ENCODE results near the gene ZNF451. TPM values are rescaled to one million over a fixed set of nuclear protein-coding genes. Genes with fewer than 3 reads are reported as not detected.

ZNF451 gene
- total and polyA plus RNA-seq, 2 donors (not counting 1 experiment from before 2014, with no cell fraction given) = 25.9 to 86.3 TPM

- Histone ChIP-seq H2AFZ (ENCODE audit: insufficient read depth, low read depth, low read length, poor library complexity, severe bottlenecking) (no peak overlapping the region), H3K79me2 (ENCODE audit: control insufficient read depth, insufficient read depth, low read length) (no peaks in the 10 kb centered on the region), H4K20me1 (ENCODE audit: control insufficient read depth, insufficient read depth, low read length, poor library complexity, severe bottlenecking) (no peaks in the 10 kb centered on the region), H3K9ac (ENCODE audit: low read length) (no peak overlapping the region), H3K27me3 (replicated peaks in 1 of 4; ENCODE audit: control extremely low read depth in 1 of 4, control insufficient read depth in 3 of 4, insufficient read depth in 4 of 4, low read length in 3 of 4) (no peaks in the 10 kb centered on the region), H3K36me3 (replicated peaks in 1 of 2; ENCODE audit: control extremely low read depth in 1 of 2, control insufficient read depth in 1 of 2, extremely low read depth in 1 of 2, insufficient read depth in 2 of 2, low read length in 1 of 2) (no peaks in the 10 kb centered on the region), H3K9me3 (ENCODE audit: control extremely low read depth in 1 of 3, control insufficient read depth in 2 of 3, insufficient read depth in 1 of 3, low read length in 2 of 3) (no peaks in the 10 kb centered on the region), H3K27ac (ENCODE audit: low read length in 2 of 2) (no peak overlapping the region), H3K4me2 (replicated peaks; ENCODE audit: low read depth, low read length, poor library complexity, severe bottlenecking) (no peak overlapping the region), H3K4me3 (ENCODE audit: control extremely low read depth in 1 of 5, extremely low read depth in 1 of 5, insufficient read depth in 1 of 5, low read depth in 2 of 5, low read length in 4 of 5) (no peak overlapping the region), H3K4me1 (ENCODE audit: control insufficient read depth in 2 of 2, insufficient read depth in 2 of 2, low read length in 2 of 2) (no peaks in the 10 kb centered on the region)
- TF ChIP-seq CTCF (IDR thresholded peaks at IDR 0.05) (no peak), EZH2 (IDR thresholded peaks at IDR 0.05; ENCODE audit: borderline replicate concordance, insufficient read depth, low read depth, low read length, poor library complexity, severe bottlenecking) (no peak)
- intact Hi-C loops (cut with micrococcal nuclease) = no loop called here
- Mint-ChIP-seq H3K4me1 (no peaks in the 10 kb centered on the region), H3K9me3 (ENCODE audit: insufficient read depth) (no peaks in the 10 kb centered on the region), H3K27ac (no peak overlapping the region), H3K27me3 (no peaks in the 10 kb centered on the region), H3K4me3 (no peak overlapping the region)
- 100% methylated on average over 1 of the region's 1 CpG for WGBS (ENCODE audit: insufficient coverage)
- ChIA-PET POLR2A (no interaction called here), CTCF (interaction anchor here (0.6 kb wide), 1 partner anchor 38 kb away, joined by 3 read pairs; no protein-coding TSS in a partner anchor)
- DNase-seq (no peak), ATAC-seq (ENCODE audit: low read depth) (no peak)
These were observed 111.7 kb downstream of the ZNF451 start for GRCh38 chr6:57201718-57202117.

GRCh38 chr6:57205550-57206328, 115.8 kb downstream of the ZNF451 start:
- Histone ChIP-seq H3K9me3 (ENCODE audit: control extremely low read depth in 1 of 3, control insufficient read depth in 2 of 3, insufficient read depth in 1 of 3, low read length in 2 of 3) (no peaks in the 10 kb centered on the region), H3K79me2 (ENCODE audit: control insufficient read depth, insufficient read depth, low read length) (no peaks in the 10 kb centered on the region), H4K20me1 (ENCODE audit: control insufficient read depth, insufficient read depth, low read length, poor library complexity, severe bottlenecking) (no peaks in the 10 kb centered on the region), H3K4me2 (replicated peaks; ENCODE audit: low read depth, low read length, poor library complexity, severe bottlenecking) (no peak overlapping the region), H2AFZ (ENCODE audit: insufficient read depth, low read depth, low read length, poor library complexity, severe bottlenecking) (no peak overlapping the region), H3K27me3 (replicated peaks in 1 of 4; ENCODE audit: control extremely low read depth in 1 of 4, control insufficient read depth in 3 of 4, insufficient read depth in 4 of 4, low read length in 3 of 4) (no peaks in the 10 kb centered on the region), H3K9ac (ENCODE audit: low read length) (no peak overlapping the region), H3K36me3 (replicated peaks in 1 of 2; ENCODE audit: control extremely low read depth in 1 of 2, control insufficient read depth in 1 of 2, extremely low read depth in 1 of 2, insufficient read depth in 2 of 2, low read length in 1 of 2) (no peaks in the 10 kb centered on the region), H3K27ac (ENCODE audit: low read length in 2 of 2) (no peak overlapping the region), H3K4me3 (ENCODE audit: control extremely low read depth in 1 of 5, extremely low read depth in 1 of 5, insufficient read depth in 1 of 5, low read depth in 2 of 5, low read length in 4 of 5) (no peak overlapping the region), H3K4me1 (ENCODE audit: control insufficient read depth in 2 of 2, insufficient read depth in 2 of 2, low read length in 2 of 2) (no peaks in the 10 kb centered on the region)
- no peak overlapping the region for H3K27ac Mint-ChIP-seq
- intact Hi-C loops (cut with micrococcal nuclease) = no loop called here
- ATAC-seq (ENCODE audit: low read depth) = no peak
- TF ChIP-seq EZH2 (IDR thresholded peaks at IDR 0.05; ENCODE audit: borderline replicate concordance, insufficient read depth, low read depth, low read length, poor library complexity, severe bottlenecking) = no peak
- no peak for TF ChIP-seq CTCF (IDR thresholded peaks at IDR 0.05)
- DNase-seq = no peak
- no peaks in the 10 kb centered on the region for H3K4me1 Mint-ChIP-seq
- ChIA-PET CTCF (no interaction called here), POLR2A (no interaction called here)
- no peaks in the 10 kb centered on the region for H3K27me3 Mint-ChIP-seq
- H3K9me3 Mint-ChIP-seq (ENCODE audit: insufficient read depth) = no peaks in the 10 kb centered on the region
- WGBS (ENCODE audit: insufficient coverage) = 88% methylated on average over 7 of the region's 7 CpGs
- H3K4me3 Mint-ChIP-seq = no peak overlapping the region

Data from B cell (primary cell).